ENCODE data around the gene STK39.

Gene STK39

GRCh38 chr2:167992278-167992677 lies 255.1 kb downstream of the STK39 start:
- no peak for DNase-seq (ENCODE audit: low read depth)

- no peak for DNase-seq (ENCODE audit: low read depth)
Measured at GRCh38 chr2:167990062-167990461, 257.3 kb downstream of the STK39 start.

GRCh38 chr2:167988296-167988695 lies 259.1 kb downstream of the STK39 start:
- no peak for DNase-seq (ENCODE audit: low read depth)

GRCh38 chr2:167987558-167987957 lies 259.8 kb downstream of the STK39 start:
- no peak for DNase-seq (ENCODE audit: low read depth)

GRCh38 chr2:167987026-167987425 lies 260.4 kb downstream of the STK39 start:
- DNase-seq (ENCODE audit: low read depth): no peak

GRCh38 chr2:167986223-167986622 lies 261.2 kb downstream of the STK39 start:
- no peak for DNase-seq (ENCODE audit: low read depth)

- DNase-seq (ENCODE audit: low read depth): no peak
Measured at GRCh38 chr2:167981945-167982344, 265.4 kb downstream of the STK39 start.

GRCh38 chr2:167980439-167980838 lies 267.0 kb downstream of the STK39 start:
- DNase-seq (ENCODE audit: low read depth): no peak

- DNase-seq (ENCODE audit: low read depth): no peak
Measured at GRCh38 chr2:167972746-167973145, 274.6 kb downstream of the STK39 start.

GRCh38 chr2:167972020-167972419 lies 275.4 kb downstream of the STK39 start:
- no peak for DNase-seq (ENCODE audit: low read depth)

GRCh38 chr2:167966937-167967913 lies 280.2 kb downstream of the STK39 start:
- peak; percentile 35 for DNase-seq (ENCODE audit: low read depth)

- no peak for DNase-seq (ENCODE audit: low read depth)
Measured at GRCh38 chr2:167965907-167966761, 281.3 kb downstream of the STK39 start.

GRCh38 chr2:167964650-167965413 lies 282.6 kb downstream of the STK39 start:
- no peak for DNase-seq (ENCODE audit: low read depth)

- DNase-seq (ENCODE audit: low read depth): no peak
Measured at GRCh38 chr2:167963899-167964649, 283.3 kb downstream of the STK39 start.

GRCh38 chr2:167962436-167963226 lies 284.8 kb downstream of the STK39 start:
- no peak for DNase-seq (ENCODE audit: low read depth)

GRCh38 chr2:167961536-167962048 lies 285.8 kb downstream of the STK39 start:
- DNase-seq (ENCODE audit: low read depth): no peak

GRCh38 chr2:167960089-167960747 lies 287.2 kb downstream of the STK39 start:
- DNase-seq (ENCODE audit: low read depth): no peak

GRCh38 chr2:167957662-167958061 lies 289.7 kb downstream of the STK39 start:
- DNase-seq (ENCODE audit: low read depth): no peak

- DNase-seq (ENCODE audit: low read depth): no peak
Measured at GRCh38 chr2:167955264-167955906, 292.0 kb downstream of the STK39 start.
